ENCODE results near the gene ZBTB7C. TPM values are rescaled to one million over a fixed set of nuclear protein-coding genes. Genes with fewer than 3 reads are reported as not detected.

Gene ZBTB7C
- total RNA-seq, 2 donors from 2014 or later, result 1.3 to 2.3 TPM

- DNase-seq (peak in 3 of 4 donors; percentile 10 to 25 (median 24)), ATAC-seq (peak; percentile 13)
- H3K9me3 ChIP-seq, result no peaks in the 10 kb centered on the region
- no peaks in the 10 kb centered on the region for H3K36me3 ChIP-seq (replicated peaks in 1 of 2; ENCODE audit: insufficient read depth in 1 of 2, low read depth in 2 of 2)
- TF ChIP-seq CTCF (IDR thresholded peaks at IDR 0.05), result no peak
- no peak for TF ChIP-seq POLR2A (IDR thresholded peaks at IDR 0.05)
- H3K4me3 ChIP-seq, result no peak overlapping the region
- peak overlapping the region; percentile 25 to 76 (median 47) for H3K27ac ChIP-seq
- H3K27me3 ChIP-seq, result no peaks in the 10 kb centered on the region
- H3K4me1 ChIP-seq, result peaks cover 53% of the 10 kb centered on the region
- intact Hi-C loops (cut with DNase I), result no loop called here
- 51 to 55% methylated on average over 7 of the region's 7 CpGs for WGBS, 2 donors
Measured at GRCh38 chr18:48138660-48139430, 270.3 kb downstream of the ZBTB7C start.

GRCh38 chr18:48138210-48138609 lies 271.0 kb downstream of the ZBTB7C start:
- Histone ChIP-seq H3K9me3 (no peaks in the 10 kb centered on the region), H3K27me3 (no peaks in the 10 kb centered on the region), H3K4me3 (no peak overlapping the region), H3K27ac (peak overlapping the region in 2 of 4 donors; percentile 62 to 76), H3K36me3 (replicated peaks in 1 of 2; ENCODE audit: insufficient read depth in 1 of 2, low read depth in 2 of 2) (no peaks in the 10 kb centered on the region), H3K4me1 (peaks cover 58% of the 10 kb centered on the region)
- 57 to 71% methylated on average over 4 of the region's 4 CpGs for WGBS, 2 donors
- intact Hi-C loops (cut with DNase I), result no loop called here
- ATAC-seq (no peak), DNase-seq (no peak)
- TF ChIP-seq CTCF (IDR thresholded peaks at IDR 0.05) (peak in 1 of 7 experiments; percentile 11), POLR2A (IDR thresholded peaks at IDR 0.05) (no peak)

GRCh38 chr18:48137374-48138081 lies 271.7 kb downstream of the ZBTB7C start:
- Histone ChIP-seq H3K4me1 (peaks cover 58% of the 10 kb centered on the region), H3K27ac (peak overlapping the region in 3 of 4 donors; percentile 39 to 76 (median 67)), H3K4me3 (no peak overlapping the region), H3K9me3 (no peaks in the 10 kb centered on the region), H3K36me3 (replicated peaks in 1 of 2; ENCODE audit: insufficient read depth in 1 of 2, low read depth in 2 of 2) (no peaks in the 10 kb centered on the region), H3K27me3 (no peaks in the 10 kb centered on the region)
- WGBS, 2 donors, result 65 to 71% methylated on average over 10 of the region's 10 CpGs
- ATAC-seq, result no peak
- no peak for DNase-seq
- intact Hi-C loops (cut with DNase I), result no loop called here
- no peak for TF ChIP-seq POLR2A (IDR thresholded peaks at IDR 0.05)
- no peak for TF ChIP-seq CTCF (IDR thresholded peaks at IDR 0.05)

GRCh38 chr18:48136827-48137373 lies 272.3 kb downstream of the ZBTB7C start:
- Histone ChIP-seq H3K4me3 (peak overlapping the region; percentile 25 to 39), H3K9me3 (no peaks in the 10 kb centered on the region), H3K36me3 (replicated peaks in 1 of 2; ENCODE audit: insufficient read depth in 1 of 2, low read depth in 2 of 2) (no peaks in the 10 kb centered on the region), H3K4me1 (peaks cover 58% of the 10 kb centered on the region), H3K27me3 (no peaks in the 10 kb centered on the region), H3K27ac (peak overlapping the region in 3 of 4 donors; percentile 39 to 76 (median 67))
- intact Hi-C loops (cut with DNase I), result no loop called here
- peak; percentile 27 to 49 (median 38) for DNase-seq
- WGBS, 2 donors, result 12 to 63% methylated on average over 7 to 24 of the region's 51 CpGs
- ATAC-seq, result peak; percentile 36
- peak in 2 of 3 donors; percentile 16 to 31 for TF ChIP-seq POLR2A (IDR thresholded peaks at IDR 0.05)
- TF ChIP-seq CTCF (IDR thresholded peaks at IDR 0.05), result no peak

All from body of pancreas (tissue), 4 donors.